ENCODE measurements around the gene CD81.

GRCh38 chr11:2432628-2433071 lies 55.5 kb downstream of the CD81 start:
- no peak for TF ChIP-seq POLR2A (IDR thresholded peaks at IDR 0.05)
- no peak for TF ChIP-seq CTCF (IDR thresholded peaks at IDR 0.05)
- no peak for TF ChIP-seq POLR2AphosphoS5 (IDR thresholded peaks at IDR 0.05)
